Activated T-cell treated with anti-CD3 and anti-CD28 coated beads for 24 hours (primary cell): ENCODE data around the gene HERC2.
"Not testable (repeated sequence)": the region's sequence is repeated elsewhere in the genome, so short reads cannot be mapped to it uniquely, and the experiment has no call there.

Source experiments
- DNase-seq: peaks from one replicate; pipeline ENCODE4 v3.0.0-alpha.2; 2020; ENCODE audit warnings: low read depth

HERC2 gene

DNA sequence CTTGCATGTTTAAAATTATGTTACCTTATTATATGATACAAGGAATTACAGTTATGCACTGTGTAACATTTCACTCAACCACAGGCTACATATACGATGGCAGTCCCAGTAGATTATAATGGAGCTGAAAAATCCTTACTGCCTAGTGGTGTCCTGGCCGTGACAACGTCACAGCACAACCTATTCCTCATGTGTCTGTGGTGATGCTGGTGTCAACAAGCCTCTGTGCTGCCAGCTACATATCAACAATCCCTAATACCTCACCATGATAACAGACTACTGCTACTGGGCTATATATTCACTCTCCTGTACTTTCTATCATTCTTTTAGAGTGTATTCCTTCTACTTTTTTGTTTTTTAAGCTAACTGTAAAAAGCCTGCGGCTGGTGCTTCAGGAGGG lies 142.7 kb downstream of the HERC2 start:
- DNase-seq, result no peak

- no peak for DNase-seq
Measured at GRCh38 chr15:28178727-28179126, 143.3 kb downstream of the HERC2 start.

DNA sequence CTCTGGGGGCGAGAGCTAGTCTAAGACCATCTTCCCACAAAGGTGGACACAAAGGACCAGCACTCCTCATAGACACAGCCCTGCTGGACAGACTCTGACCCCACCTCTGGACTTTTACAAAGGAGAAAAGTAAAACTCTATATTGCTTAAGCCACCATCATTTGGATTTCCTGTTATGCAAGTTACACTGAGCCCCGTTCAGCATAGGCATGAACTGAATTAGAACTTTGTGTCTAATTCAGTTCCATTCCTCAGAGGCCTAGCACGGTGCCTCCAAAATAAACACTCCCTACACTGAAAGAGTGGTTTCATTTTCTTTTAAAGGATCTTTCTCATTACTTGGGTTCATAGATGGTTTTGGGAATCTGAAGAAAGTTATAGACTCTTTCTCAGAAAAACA lies 143.7 kb downstream of the HERC2 start:
- DNase-seq, result no peak

GRCh38 chr15:28169366-28169765 lies 152.6 kb downstream of the HERC2 start:
- no peak for DNase-seq

DNA sequence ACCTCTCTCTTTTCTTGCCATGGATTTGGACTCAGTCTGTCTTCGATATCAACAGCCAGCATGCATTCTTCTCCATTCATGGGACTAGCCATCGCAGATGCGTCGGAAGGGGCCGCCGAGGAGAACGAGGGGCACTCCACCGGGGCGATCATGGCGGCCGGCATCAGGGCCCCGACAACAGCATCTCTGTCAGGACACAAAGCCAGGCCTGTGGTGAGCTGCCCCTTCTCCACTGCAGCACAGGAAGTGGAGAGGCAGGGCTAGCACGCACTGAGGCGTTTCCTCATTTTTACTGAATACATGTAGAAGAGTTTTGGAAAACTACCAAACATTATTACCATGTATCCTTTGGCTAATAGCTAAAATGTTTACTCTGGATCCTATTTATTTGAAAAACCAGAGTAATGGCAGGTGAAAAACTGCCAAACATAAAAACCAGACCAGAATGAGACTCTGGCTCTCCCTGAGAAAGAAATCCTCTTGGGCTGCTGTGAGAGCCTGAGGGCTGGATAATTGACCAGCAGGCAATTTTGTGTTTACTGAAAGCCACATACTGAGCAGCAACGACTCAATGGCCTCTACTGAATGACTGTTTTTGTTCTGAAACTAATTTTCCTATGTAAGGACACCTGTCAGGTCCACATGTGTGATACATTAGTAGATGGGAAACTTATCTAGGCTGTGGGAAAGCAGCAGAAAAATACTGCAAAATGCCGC lies 153.4 kb downstream of the HERC2 start:
- not testable (repeated sequence) for DNase-seq

DNA sequence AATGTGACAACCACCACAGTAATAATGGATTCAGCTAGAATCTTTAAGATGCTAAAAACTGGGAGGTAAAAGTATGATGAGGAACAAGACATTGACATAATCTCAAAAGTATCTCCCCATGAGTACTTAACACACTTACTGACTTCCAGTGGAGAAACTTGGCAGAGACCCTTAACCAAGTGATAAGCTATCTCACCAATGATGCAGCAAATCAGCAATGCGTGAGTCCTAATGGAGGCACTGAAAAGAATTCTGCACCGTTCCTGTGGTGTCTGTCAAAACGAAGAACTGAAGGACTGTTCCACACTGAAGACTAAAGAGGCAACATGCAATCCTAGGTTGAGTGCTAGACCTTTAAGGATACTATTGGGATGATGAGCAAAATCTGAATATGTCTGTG lies 154.9 kb downstream of the HERC2 start:
- DNase-seq, result no peak

GRCh38 chr15:28165791-28166190 lies 156.2 kb downstream of the HERC2 start:
- DNase-seq, result no peak

DNA sequence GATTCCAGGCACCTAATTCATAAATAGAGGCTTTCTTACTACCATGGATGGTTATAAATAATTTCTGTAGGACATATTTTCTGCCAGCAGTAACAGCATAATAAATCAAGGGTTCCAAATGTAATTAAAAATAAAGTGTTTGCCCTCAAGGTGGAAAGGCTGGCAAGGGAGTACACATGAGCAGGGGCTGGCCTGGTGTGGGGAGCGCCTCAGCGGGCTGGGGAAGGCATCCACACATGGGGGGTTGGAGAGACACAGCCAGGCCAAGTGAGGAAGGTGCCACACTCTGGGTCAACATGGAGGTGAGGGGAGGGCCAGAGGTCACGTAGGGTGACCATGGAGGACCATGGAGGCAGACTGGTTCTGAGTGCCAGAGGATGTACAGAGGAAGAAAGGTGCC lies 157.1 kb downstream of the HERC2 start:
- DNase-seq, result no peak

- no peak for DNase-seq
Measured at GRCh38 chr15:28154283-28154682, 167.7 kb downstream of the HERC2 start.

GRCh38 chr15:28153492-28154119 lies 168.4 kb downstream of the HERC2 start:
- no peak for DNase-seq

DNA sequence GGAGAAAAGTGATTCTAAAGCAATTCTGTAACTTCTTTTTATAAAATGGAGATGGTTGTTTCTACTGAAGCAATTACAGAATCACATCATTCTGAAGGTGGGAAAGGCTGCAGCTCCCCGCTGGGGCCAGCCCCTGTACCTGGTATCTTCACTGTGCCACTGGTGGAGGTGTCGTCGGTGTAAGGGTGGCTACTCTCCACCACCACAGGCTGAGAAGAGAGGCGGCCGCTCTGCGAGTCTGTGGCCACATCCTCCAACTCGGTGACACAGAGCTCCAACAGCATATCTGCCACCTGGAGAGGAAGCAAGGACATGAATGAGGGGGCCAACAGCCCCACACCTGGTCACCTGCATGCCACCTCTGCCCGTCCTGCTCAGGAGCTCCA lies 169.4 kb downstream of the HERC2 start:
- DNase-seq, result not testable (repeated sequence)

GRCh38 chr15:28151864-28152537 lies 170.0 kb downstream of the HERC2 start:
- not testable (repeated sequence) for DNase-seq

DNA sequence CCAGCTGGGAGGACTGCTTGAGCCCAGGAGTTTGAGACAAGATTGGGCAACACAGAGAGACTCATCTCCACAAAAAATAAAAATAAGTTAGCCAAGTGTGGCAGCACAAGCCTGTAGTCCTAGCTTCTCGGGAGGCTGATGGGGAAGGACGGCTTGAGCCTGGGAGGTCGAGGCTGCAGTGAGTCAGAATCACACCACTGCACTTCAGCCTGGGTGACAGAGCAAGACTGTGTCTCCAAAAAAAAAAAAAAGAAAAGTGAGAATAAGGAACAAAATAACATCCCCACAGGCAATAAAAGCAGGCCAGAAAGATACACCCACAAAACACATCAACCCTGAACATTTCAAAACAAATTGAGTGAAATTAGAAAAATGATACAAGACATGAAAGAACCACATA lies 174.2 kb downstream of the HERC2 start:
- DNase-seq, result no peak

DNA sequence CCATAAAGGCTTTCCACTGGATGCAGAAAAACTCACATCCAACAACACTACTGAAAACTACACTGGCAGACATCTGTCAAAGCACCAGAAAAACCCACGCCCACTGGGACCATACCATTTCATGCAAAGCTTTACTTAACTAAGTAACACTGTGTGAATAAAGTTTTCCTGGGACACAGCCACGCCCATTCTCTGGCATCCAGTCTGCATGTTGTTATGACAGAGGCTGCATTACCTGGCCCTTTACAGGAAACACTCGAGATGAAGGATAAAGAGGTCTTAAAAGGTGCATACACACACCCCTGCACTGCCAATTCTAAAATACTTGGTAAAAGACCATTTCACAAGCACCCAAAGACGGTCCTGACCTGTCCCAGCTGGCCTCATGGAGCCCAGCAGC lies 176.6 kb downstream of the HERC2 start:
- not testable (repeated sequence) for DNase-seq

- DNase-seq, result no peak
Measured at GRCh38 chr15:28140062-28140461, 181.9 kb downstream of the HERC2 start.

DNA sequence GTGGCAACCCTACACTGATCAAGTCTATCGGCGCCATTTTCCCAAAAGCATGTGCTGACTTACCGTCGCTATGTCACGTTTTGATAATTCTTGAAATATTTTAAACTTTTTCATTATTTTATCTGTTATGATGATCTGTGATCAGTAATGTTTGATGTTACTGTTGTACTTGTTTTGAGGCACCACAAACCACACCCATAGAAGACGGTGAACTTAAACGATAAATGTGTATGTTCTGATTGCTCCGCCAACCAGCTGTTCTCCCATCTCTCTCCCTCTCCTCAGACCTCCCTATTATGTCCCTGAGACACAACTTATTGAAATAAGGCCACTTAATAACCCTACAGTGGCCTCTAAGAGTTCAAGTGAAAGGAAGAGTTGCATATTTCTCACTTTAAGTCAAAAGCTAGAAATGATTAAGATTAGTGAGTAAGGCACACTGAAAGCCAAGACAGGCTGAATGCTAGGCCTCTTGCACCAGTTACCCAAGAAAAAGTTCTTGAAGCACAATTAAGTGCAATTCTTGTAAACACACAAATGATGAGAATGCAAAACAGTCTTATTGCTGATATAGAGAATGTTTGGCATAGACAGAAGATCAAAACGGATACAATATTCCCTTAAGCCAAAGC lies 184.5 kb downstream of the HERC2 start:
- DNase-seq, result not testable (repeated sequence)

DNA sequence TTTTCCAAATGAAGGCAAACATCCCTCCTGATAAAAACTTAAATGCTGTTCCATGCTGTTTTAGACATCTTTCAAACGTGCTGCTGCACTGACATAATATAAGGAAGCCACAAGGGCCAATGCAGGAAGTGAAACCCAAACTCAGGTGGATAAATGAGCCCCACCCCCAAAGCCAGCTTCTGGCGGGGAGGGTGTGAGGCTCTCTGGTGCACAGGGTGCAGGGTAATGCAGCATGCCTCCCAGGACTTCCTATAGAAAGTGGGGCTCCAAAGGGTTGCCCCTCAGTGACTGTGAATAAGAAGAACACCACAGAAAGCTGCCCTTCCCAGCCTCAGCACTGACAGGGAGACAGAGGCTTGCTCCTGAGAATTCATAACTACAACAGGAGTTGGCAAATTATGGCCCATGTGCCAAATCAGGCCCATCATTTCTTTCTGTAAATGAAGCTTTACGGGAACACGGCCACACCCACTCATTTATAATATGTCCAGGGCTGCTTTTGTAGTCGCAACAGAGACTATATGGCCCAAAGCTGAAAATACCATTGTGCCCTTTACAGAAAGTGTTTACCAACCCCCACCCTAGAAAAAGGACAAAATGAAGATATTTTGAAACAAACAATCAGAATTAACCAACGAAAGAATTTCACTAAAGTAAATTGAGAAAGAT lies 185.6 kb downstream of the HERC2 start:
- not testable (repeated sequence) for DNase-seq

DNA sequence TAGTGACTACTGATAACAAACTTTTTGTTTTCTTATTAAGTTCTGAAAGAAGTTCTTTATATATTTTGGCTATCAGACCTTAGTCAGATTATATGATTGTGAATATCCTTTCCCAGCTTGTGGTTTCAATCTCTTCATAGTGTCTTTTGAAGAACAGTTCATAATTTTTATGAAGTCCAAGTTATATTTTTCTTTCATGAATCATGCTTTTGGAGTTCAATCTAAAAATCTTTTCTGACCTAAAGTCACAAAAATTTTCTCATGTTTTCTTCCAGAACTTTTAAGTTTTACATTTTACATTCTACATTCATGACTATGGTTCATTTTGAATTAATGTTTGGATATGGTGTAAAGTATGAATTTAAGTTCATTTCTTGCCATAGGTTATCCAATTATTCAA lies 188.7 kb downstream of the HERC2 start:
- no peak for DNase-seq

DNA sequence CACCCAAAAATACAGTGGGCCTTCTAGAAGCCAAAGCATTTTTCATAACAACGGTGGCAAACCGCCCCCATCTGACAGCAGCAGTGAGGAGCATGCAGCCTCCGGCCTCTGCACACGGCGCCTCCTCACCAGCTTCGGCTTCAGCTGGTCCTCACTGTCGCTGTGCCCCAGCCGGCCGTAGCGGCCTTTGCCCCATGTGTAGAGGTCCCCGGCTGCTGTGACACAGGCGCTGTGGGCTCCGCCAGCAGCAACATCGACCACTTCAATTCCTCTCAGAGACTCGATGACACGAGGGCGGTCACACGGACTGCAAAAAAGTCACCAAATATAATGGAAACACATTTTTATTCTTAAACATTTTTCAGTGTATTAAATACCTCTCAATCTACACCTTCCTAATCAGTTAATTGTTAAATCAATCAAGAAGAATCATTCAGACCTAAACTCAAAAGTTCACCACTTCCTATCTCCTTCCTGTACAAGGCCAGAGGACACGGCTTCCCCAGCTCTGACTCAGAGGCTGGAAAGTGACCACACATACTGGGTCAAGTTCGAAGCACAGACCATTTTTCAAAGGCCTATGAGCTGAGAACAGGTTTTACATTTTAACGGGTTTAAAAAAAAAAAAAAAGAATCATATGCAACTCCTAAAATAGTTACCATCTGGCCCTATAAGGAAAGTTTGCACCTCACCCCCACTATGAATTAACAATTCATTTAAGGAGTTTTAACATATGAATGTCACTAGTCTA lies 189.3 kb downstream of the HERC2 start:
- DNase-seq, result no peak

DNA sequence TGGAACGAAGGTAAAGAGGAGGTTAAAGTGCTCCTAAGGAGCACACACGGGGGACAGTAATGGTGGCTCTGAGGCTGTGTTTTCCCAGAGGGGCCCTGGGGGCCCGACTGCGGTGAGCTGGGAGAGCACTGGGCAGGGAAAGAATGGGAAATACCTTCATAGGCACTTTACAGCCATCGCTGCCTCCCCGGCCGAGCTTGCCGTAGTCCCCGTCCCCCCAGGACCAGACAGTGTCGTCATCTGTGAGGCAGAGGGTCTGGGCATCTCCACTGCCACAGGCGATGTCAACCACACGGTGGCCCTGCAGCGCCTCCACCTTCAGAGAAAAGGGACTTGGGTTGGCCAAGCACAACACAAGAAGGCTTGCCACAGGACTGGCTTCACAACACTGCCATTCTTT lies 190.0 kb downstream of the HERC2 start:
- DNase-seq, result no peak

- no peak for DNase-seq
Measured at GRCh38 chr15:28131400-28131799, 190.6 kb downstream of the HERC2 start.

DNA sequence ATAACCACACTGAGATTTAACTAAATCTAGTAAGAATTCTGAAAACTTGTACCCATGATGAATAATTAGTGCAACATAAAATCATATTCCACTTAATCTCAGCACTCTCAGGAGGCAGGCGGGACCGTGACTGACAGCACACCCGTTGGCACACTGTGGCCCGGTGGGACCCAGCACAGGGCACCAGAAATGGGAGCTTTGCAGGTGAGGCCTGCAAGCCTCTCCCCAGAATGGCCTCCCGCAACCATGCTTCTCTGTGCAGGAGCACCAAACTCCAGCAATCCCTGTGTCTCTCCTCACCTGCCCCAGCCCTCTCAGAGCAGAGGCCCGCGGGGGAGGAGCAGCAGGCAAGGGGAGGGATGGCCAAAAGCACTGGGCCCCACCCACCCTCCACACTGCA lies 191.3 kb downstream of the HERC2 start:
- no peak for DNase-seq
